Measurements from ENCODE around the gene ATR. TPM values are rescaled to one million over a fixed set of nuclear protein-coding genes. Genes with fewer than 3 reads are reported as not detected.

ATR gene
- total and polyA plus RNA-seq, 9 of the 15 experiments (the other 6 are each of a cell fraction or from before 2014, with no cell fraction given): 18.0 to 37.8 (median 23.2) TPM

DNA sequence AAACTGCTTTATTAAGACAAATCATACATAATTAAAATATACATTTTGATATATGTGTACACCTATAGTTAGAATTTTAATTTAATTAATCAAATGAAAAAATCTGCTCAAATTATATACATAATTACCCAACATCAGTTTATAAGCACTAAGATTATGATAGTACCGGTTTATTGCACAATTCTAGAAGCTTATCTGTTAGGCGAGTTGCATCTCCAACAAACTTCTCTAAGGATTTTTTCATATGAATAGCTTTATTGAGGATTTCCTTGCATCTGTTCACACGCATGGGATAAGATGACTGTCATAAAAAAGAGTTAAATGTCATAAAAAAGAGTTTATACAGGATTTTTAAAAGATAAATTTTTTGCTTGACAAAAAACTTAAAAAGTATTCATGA, 110.8 kb downstream of the ATR start:
- Histone ChIP-seq H3K27ac (ENCODE audit: extremely low read depth, low read depth, low read length) (no peak overlapping the region), H3K4me2 (ENCODE audit: insufficient read depth, low read length) (no peak overlapping the region), H3K4me1 (replicated peaks in 1 of 2; ENCODE audit: control insufficient read depth in 2 of 2, insufficient read depth in 2 of 2, low read length in 2 of 2) (no peaks in the 10 kb centered on the region), H2AFZ (ENCODE audit: low read depth, low read length) (no peak overlapping the region), H3K79me2 (ENCODE audit: control insufficient read depth, insufficient read depth, low read length) (no peaks in the 10 kb centered on the region), H3K27me3 (ENCODE audit: control insufficient read depth in 2 of 2, insufficient read depth in 2 of 2, low read length in 2 of 2) (no peaks in the 10 kb centered on the region), H3K4me3 (no peak overlapping the region), H3K9me1 (ENCODE audit: control insufficient read depth, insufficient read depth, low read length) (no peaks in the 10 kb centered on the region), H3K9ac (ENCODE audit: insufficient read depth in 1 of 2, low read depth in 2 of 2, low read length in 2 of 2) (no peak overlapping the region), H3K36me3 (ENCODE audit: control insufficient read depth, insufficient read depth, low read length) (peaks cover 23% of the 10 kb centered on the region; the same call in 1 of the 3 replicates), H4K20me1 (replicated peaks; ENCODE audit: control insufficient read depth, insufficient read depth, low read length) (no peaks in the 10 kb centered on the region), H3K9me3 (replicated peaks; ENCODE audit: control insufficient read depth, insufficient read depth, low read depth, low read length) (no peaks in the 10 kb centered on the region)
- TF ChIP-seq CEBPG (CRISPR knock-in tag; IDR thresholded peaks at IDR 0.05): no peak
- peak in 1 of 2 experiments; percentile 62; a peak in 2 of 4 replicates for TF ChIP-seq CEBPG (tag; conservative IDR thresholded peaks at IDR 0.05 in 1 of 2, IDR thresholded peaks at IDR 0.05 in 1 of 2)
- no peak for TF ChIP-seq ZSCAN29 (IDR thresholded peaks at IDR 0.05)
- TF ChIP-seq, protein P1, sequence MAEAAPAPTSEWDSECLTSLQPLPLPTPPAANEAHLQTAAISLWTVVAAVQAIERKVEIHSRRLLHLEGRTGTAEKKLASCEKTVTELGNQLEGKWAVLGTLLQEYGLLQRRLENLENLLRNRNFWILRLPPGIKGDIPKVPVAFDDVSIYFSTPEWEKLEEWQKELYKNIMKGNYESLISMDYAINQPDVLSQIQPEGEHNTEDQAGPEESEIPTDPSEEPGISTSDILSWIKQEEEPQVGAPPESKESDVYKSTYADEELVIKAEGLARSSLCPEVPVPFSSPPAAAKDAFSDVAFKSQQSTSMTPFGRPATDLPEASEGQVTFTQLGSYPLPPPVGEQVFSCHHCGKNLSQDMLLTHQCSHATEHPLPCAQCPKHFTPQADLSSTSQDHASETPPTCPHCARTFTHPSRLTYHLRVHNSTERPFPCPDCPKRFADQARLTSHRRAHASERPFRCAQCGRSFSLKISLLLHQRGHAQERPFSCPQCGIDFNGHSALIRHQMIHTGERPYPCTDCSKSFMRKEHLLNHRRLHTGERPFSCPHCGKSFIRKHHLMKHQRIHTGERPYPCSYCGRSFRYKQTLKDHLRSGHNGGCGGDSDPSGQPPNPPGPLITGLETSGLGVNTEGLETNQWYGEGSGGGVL (CRISPR knock-in tag; IDR thresholded peaks at IDR 0.05): no peak
- no peak for TF ChIP-seq ZNF583 (CRISPR knock-in tag; IDR thresholded peaks at IDR 0.05)
- TF ChIP-seq, protein P2, sequence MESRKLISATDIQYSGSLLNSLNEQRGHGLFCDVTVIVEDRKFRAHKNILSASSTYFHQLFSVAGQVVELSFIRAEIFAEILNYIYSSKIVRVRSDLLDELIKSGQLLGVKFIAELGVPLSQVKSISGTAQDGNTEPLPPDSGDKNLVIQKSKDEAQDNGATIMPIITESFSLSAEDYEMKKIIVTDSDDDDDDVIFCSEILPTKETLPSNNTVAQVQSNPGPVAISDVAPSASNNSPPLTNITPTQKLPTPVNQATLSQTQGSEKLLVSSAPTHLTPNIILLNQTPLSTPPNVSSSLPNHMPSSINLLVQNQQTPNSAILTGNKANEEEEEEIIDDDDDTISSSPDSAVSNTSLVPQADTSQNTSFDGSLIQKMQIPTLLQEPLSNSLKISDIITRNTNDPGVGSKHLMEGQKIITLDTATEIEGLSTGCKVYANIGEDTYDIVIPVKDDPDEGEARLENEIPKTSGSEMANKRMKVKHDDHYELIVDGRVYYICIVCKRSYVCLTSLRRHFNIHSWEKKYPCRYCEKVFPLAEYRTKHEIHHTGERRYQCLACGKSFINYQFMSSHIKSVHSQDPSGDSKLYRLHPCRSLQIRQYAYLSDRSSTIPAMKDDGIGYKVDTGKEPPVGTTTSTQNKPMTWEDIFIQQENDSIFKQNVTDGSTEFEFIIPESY (CRISPR knock-in tag; IDR thresholded peaks at IDR 0.05): no peak
- TF ChIP-seq, protein P3, sequence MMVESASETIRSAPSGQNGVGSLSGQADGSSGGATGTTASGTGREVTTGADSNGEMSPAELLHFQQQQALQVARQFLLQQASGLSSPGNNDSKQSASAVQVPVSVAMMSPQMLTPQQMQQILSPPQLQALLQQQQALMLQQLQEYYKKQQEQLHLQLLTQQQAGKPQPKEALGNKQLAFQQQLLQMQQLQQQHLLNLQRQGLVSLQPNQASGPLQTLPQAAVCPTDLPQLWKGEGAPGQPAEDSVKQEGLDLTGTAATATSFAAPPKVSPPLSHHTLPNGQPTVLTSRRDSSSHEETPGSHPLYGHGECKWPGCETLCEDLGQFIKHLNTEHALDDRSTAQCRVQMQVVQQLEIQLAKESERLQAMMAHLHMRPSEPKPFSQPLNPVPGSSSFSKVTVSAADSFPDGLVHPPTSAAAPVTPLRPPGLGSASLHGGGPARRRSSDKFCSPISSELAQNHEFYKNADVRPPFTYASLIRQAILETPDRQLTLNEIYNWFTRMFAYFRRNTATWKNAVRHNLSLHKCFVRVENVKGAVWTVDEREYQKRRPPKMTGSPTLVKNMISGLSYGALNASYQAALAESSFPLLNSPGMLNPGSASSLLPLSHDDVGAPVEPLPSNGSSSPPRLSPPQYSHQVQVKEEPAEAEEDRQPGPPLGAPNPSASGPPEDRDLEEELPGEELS (CRISPR knock-in tag; IDR thresholded peaks at IDR 0.05; ENCODE audit: borderline replicate concordance): no peak
- TF ChIP-seq CEBPB (tag; IDR thresholded peaks at IDR 0.05): peak; percentile 64; the same call in 1 of the 2 replicates
- no peak for TF ChIP-seq EGR1 (conservative IDR thresholded peaks at IDR 0.05)
- intact Hi-C loops (cut with micrococcal nuclease): no loop called here
- WGBS (ENCODE audit: insufficient coverage, low coverage, missing lambda C conversion rate): 90% methylated on average over 3 of the region's 3 CpGs
- ATAC-seq (no peak), FAIRE-seq (no peak), DNase-seq (ENCODE audit: extremely low read depth in 1 of 4, low spot score in 3 of 4) (no peak)
- CTCF ChIA-PET (ENCODE audit: low intra/inter-chr PET ratio): no interaction called here
- in situ Hi-C loops (cut with MboI): no loop called here
- no TSS peak for BruUV-seq (replicated peaks)
- POLR2A ChIA-PET: no interaction called here
